Jurkat, Clone E6-1 (cell line): ENCODE measurements around the gene AP1B1.

Experiments used
- DNase-seq: peaks from one replicate; pipeline ENCODE4 v3.0.0-alpha.2; 2011; ENCODE audit warnings: low read depth, low spot score
- H3K4me3 ChIP-seq: 2 replicates; pipeline ENCODE4 v1.5.1; 2011; ENCODE audit warnings: mild to moderate bottlenecking, low read length, control low read depth, moderate library complexity

AP1B1 gene

GRCh38 chr22:29323641-29324040 is 64.7 kb downstream of the AP1B1 start:
- H3K4me3 ChIP-seq, result no peak overlapping the region
- no peak for DNase-seq

- DNase-seq, result peak; percentile 65
- no peak overlapping the region for H3K4me3 ChIP-seq
These were observed 67.8 kb downstream of the AP1B1 start for GRCh38 chr22:29320546-29320945.

- DNase-seq, result no peak
- no peak overlapping the region for H3K4me3 ChIP-seq
These were observed 69.3 kb downstream of the AP1B1 start for GRCh38 chr22:29319072-29319471.

- no peak overlapping the region for H3K4me3 ChIP-seq
- DNase-seq, result no peak
These were observed 70.4 kb downstream of the AP1B1 start for GRCh38 chr22:29317827-29318454.

- H3K4me3 ChIP-seq, result no peak overlapping the region
- DNase-seq, result no peak
These were observed 72.1 kb downstream of the AP1B1 start for GRCh38 chr22:29316141-29316828.

GRCh38 chr22:29315286-29316140 is 72.9 kb downstream of the AP1B1 start, which contains the start of gene RASL10A:
Gene RASL10A (minus strand): TSS chr22:29315697. CDS start chr22:29315246, 451 bp downstream.
- DNase-seq, result no peak

GRCh38 chr22:29314537-29315285 is 73.7 kb downstream of the AP1B1 start:
- H3K4me3 ChIP-seq, result no peak overlapping the region
- no peak for DNase-seq

More at GRCh38 chr22:29315286-29316140, 72.9 kb downstream of the AP1B1 start, which contains the start of gene RASL10A:
- no peak within 1 kb of the TSS; the same call in 1 of the 2 replicates for H3K4me3 ChIP-seq

GRCh38 chr22:29313576-29314466 is 74.5 kb downstream of the AP1B1 start:
- no peak overlapping the region for H3K4me3 ChIP-seq
- peak; percentile 32 for DNase-seq

- DNase-seq, result no peak
These were observed 75.2 kb downstream of the AP1B1 start for GRCh38 chr22:29313126-29313575.

GRCh38 chr22:29312218-29313125 is 75.9 kb downstream of the AP1B1 start:
- no peak for DNase-seq

More at GRCh38 chr22:29313126-29313575, 75.2 kb downstream of the AP1B1 start:
- H3K4me3 ChIP-seq, result no peak overlapping the region

GRCh38 chr22:29311464-29312217 is 76.7 kb downstream of the AP1B1 start:
- no peak for DNase-seq
- H3K4me3 ChIP-seq, result no peak overlapping the region

More at GRCh38 chr22:29312218-29313125, 75.9 kb downstream of the AP1B1 start:
- no peak overlapping the region for H3K4me3 ChIP-seq

GRCh38 chr22:29310863-29311339 is 77.5 kb downstream of the AP1B1 start:
- DNase-seq, result no peak
- no peak overlapping the region for H3K4me3 ChIP-seq

- H3K4me3 ChIP-seq, result no peak overlapping the region
- DNase-seq, result no peak
These were observed 78.1 kb downstream of the AP1B1 start for GRCh38 chr22:29310065-29310862.

GRCh38 chr22:29309332-29310064 is 78.9 kb downstream of the AP1B1 start:
- no peak for DNase-seq
- H3K4me3 ChIP-seq, result peak overlapping the region; percentile 78

- DNase-seq, result peak; percentile 90
- peak overlapping the region; percentile 78 for H3K4me3 ChIP-seq
These were observed 79.5 kb downstream of the AP1B1 start for GRCh38 chr22:29308791-29309262.
